ENCODE data around the gene RFX8.

DNA sequence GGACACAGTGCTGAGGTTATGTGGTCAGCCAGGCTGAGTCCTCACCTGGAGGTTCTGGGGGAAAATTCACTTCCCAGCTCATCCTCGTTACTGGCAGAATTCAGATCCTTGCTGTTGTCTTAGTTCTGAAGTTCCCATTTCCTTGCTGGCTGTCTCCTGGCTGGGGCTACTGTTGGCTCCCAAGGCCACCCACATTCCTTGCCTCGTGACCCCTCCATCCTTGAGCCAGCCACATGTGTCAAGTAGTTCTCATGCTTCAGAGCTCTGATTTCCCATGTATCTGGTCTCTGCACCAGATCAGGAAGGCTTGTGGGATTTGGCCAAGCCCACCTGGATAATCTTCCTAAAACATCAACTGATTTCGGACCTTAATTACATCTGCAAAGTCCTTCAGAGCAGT is 38.1 kb upstream of the RFX8 start:
- TF ChIP-seq, protein P1, sequence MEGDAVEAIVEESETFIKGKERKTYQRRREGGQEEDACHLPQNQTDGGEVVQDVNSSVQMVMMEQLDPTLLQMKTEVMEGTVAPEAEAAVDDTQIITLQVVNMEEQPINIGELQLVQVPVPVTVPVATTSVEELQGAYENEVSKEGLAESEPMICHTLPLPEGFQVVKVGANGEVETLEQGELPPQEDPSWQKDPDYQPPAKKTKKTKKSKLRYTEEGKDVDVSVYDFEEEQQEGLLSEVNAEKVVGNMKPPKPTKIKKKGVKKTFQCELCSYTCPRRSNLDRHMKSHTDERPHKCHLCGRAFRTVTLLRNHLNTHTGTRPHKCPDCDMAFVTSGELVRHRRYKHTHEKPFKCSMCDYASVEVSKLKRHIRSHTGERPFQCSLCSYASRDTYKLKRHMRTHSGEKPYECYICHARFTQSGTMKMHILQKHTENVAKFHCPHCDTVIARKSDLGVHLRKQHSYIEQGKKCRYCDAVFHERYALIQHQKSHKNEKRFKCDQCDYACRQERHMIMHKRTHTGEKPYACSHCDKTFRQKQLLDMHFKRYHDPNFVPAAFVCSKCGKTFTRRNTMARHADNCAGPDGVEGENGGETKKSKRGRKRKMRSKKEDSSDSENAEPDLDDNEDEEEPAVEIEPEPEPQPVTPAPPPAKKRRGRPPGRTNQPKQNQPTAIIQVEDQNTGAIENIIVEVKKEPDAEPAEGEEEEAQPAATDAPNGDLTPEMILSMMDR (conservative IDR thresholded peaks at IDR 0.05; ENCODE audit: low read length), result no peak
- no peak for TF ChIP-seq EZH2phosphoT487 (IDR thresholded peaks at IDR 0.05; ENCODE audit: borderline replicate concordance)
